ENCODE measurements around the gene TFAP2E. TPM values are rescaled to one million over a fixed set of nuclear protein-coding genes. Genes with fewer than 3 reads are reported as not detected.

TFAP2E gene
- total and polyA plus RNA-seq, 11 donors = 0.12 to 0.57 (median 0.29) TPM; not detected in 3

DNA sequence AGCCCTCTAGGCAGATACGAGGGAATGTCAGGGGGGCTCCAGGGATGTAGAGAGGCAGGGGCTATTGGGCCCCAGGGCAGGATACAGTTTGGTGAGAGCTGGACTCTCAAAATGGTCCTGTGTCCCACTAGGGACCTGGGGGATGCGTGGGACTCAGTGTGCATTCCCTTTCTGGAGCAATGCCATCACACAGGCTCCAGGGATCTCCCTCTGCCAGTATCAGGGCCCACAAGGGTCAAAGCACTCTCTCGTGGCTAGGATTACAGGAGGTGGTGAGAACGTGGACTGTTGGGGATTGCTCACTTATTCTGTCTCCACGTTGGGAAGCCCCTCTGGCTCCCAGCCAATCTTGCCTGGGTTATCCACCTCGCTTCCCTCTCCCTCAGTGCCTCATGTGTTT is 41.7 kb upstream of the TFAP2E start:
- Histone ChIP-seq H3K27me3 (no peaks in the 10 kb centered on the region), H3K9me3 (peaks cover 0 to 8% (median 0%) of the 10 kb centered on the region in 12 donors), H3K27ac (peak overlapping the region in 8 of 12 donors; percentile 12 to 44 (median 28)), H3K36me3 (peaks cover 0 to 26% (median 5%) of the 10 kb centered on the region in 9 donors), H3K4me3 (no peak overlapping the region), H3K4me1 (peaks cover 0 to 50% (median 23%) of the 10 kb centered on the region in 12 donors)
- DNase-seq = no peak
- ATAC-seq = peak; percentile 26 to 52 (median 38)
- intact Hi-C loops (cut with DNase I) = no loop called here
- TF ChIP-seq POLR2A (IDR thresholded peaks at IDR 0.05) = no peak
- TF ChIP-seq CTCF (IDR thresholded peaks at IDR 0.05) = no peak
- 54 to 65% (median 57%) methylated on average over 4 to 6 of the region's 6 CpGs for WGBS, 4 donors

- H3K27ac ChIP-seq = peak overlapping the region in 8 of 12 donors; percentile 20 to 61 (median 40)
- DNase-seq (no peak), ATAC-seq (no peak)
- H3K27me3 ChIP-seq = no peaks in the 10 kb centered on the region
- WGBS, 4 donors = 35 to 45% (median 42%) methylated on average over 1 of the region's 1 CpG
- TF ChIP-seq CTCF (IDR thresholded peaks at IDR 0.05) (no peak), POLR2A (IDR thresholded peaks at IDR 0.05) (no peak)
- peaks cover 0 to 8% (median 0%) of the 10 kb centered on the region in 12 donors for H3K9me3 ChIP-seq
- H3K4me3 ChIP-seq = no peak overlapping the region
- intact Hi-C loops (cut with DNase I) = no loop called here
- peaks cover 0 to 59% (median 29%) of the 10 kb centered on the region in 12 donors for H3K4me1 ChIP-seq
- peaks cover 0 to 26% (median 5%) of the 10 kb centered on the region in 9 donors for H3K36me3 ChIP-seq
These were observed 40.5 kb upstream of the TFAP2E start for GRCh38 chr1:35532497-35533223.

GRCh38 chr1:35533586-35533985 is 39.5 kb upstream of the TFAP2E start:
- intact Hi-C loops (cut with DNase I) = no loop called here
- H3K27ac ChIP-seq = peak overlapping the region in 9 of 12 donors; percentile 2 to 52 (median 39)
- H3K4me3 ChIP-seq = no peak overlapping the region
- H3K9me3 ChIP-seq = peaks cover 0 to 8% (median 0%) of the 10 kb centered on the region in 12 donors
- ATAC-seq (no peak), DNase-seq (no peak)
- H3K36me3 ChIP-seq = peaks cover 0 to 26% (median 5%) of the 10 kb centered on the region in 9 donors
- peaks cover 3 to 68% (median 39%) of the 10 kb centered on the region in 12 donors for H3K4me1 ChIP-seq
- TF ChIP-seq CTCF (IDR thresholded peaks at IDR 0.05) (no peak), POLR2A (IDR thresholded peaks at IDR 0.05) (no peak)
- 0 to 28% (median 8%) methylated on average over 1 of the region's 1 CpG for WGBS, 4 donors
- H3K27me3 ChIP-seq = no peaks in the 10 kb centered on the region

- peak overlapping the region in 1 of 12 donors; percentile 86 for H3K27ac ChIP-seq
- peaks cover 0 to 1% (median 0%) of the 10 kb centered on the region in 12 donors for H3K9me3 ChIP-seq
- no peaks in the 10 kb centered on the region for H3K27me3 ChIP-seq
- no peak overlapping the region for H3K4me3 ChIP-seq
- ATAC-seq = no peak
- DNase-seq = no peak
- intact Hi-C loops (cut with DNase I) = no loop called here
- no peak for TF ChIP-seq POLR2A (IDR thresholded peaks at IDR 0.05)
- H3K4me1 ChIP-seq = peaks cover 14 to 85% (median 55%) of the 10 kb centered on the region in 12 donors
- H3K36me3 ChIP-seq = peaks cover 0 to 16% (median 5%) of the 10 kb centered on the region in 9 donors
These were observed 37.9 kb upstream of the TFAP2E start for GRCh38 chr1:35535243-35535642.
